IgD-negative memory B cell (primary cell): Measurements from ENCODE around the gene OSBPL10. TPM values are rescaled to one million over a fixed set of nuclear protein-coding genes. Genes with fewer than 3 reads are reported as not detected.

Source experiments
- H3K27ac Mint-ChIP-seq, 3 donors: one replicate each; pipeline ENCODE4 v1.8.0; 2020 to 2022; ENCODE audit warnings: mild to moderate bottlenecking in 3 of 3, mixed read lengths in 3 of 3, moderate library complexity in 1 of 3
- H3K27me3 Mint-ChIP-seq: one replicate; pipeline ENCODE4 v1.8.0; 2021; ENCODE audit warnings: mixed read lengths
- H3K36me3 Mint-ChIP-seq: one replicate; pipeline ENCODE4 v1.8.0; 2020; ENCODE audit warnings: mild to moderate bottlenecking, mixed read lengths
- H3K4me1 Mint-ChIP-seq, 3 donors: one replicate each; pipeline ENCODE4 v1.8.0; 2020 to 2022; ENCODE audit warnings: mixed read lengths in 3 of 3, mild to moderate bottlenecking in 1 of 3
- H3K4me3 Mint-ChIP-seq, 4 donors: one replicate each; pipeline ENCODE4 v1.8.0; 2020 to 2022; ENCODE audit warnings: mild to moderate bottlenecking in 4 of 4, mixed read lengths in 4 of 4, moderate library complexity in 3 of 4
- H3K9me3 Mint-ChIP-seq, 3 donors: one replicate each; pipeline ENCODE4 v1.8.0; 2020 to 2021; ENCODE audit warnings: mixed read lengths in 3 of 3, mild to moderate bottlenecking in 1 of 3
- polyA plus RNA-seq: library from polyadenylated mRNA; unstranded; fragments of 300-500 nt; fragmentation: Illumina TruSeq; gene quantifications from one replicate; pipeline ENCODE4 v1.2.3, GENCODE V29; 2021

Gene OSBPL10
- polyA plus RNA-seq, 1 donor from 2014 or later, result 126 TPM

GRCh38 chr3:31636694-31637442 lies 344.2 kb downstream of the OSBPL10 start:
- Mint-ChIP-seq H3K27ac (peak overlapping the region in 2 of 3 donors; percentile 18 to 76), H3K9me3 (no peaks in the 10 kb centered on the region), H3K4me1 (peaks cover 15 to 28% (median 27%) of the 10 kb centered on the region in 3 donors), H3K4me3 (peak overlapping the region in 2 of 4 donors; percentile 34 to 76), H3K27me3 (no peaks in the 10 kb centered on the region), H3K36me3 (peaks cover 12% of the 10 kb centered on the region)

GRCh38 chr3:31636049-31636448 lies 345.0 kb downstream of the OSBPL10 start:
- no peaks in the 10 kb centered on the region for H3K27me3 Mint-ChIP-seq

GRCh38 chr3:31635545-31635944 lies 345.5 kb downstream of the OSBPL10 start:
- Mint-ChIP-seq H3K36me3 (peaks cover 17% of the 10 kb centered on the region), H3K4me1 (peaks cover 14 to 28% (median 27%) of the 10 kb centered on the region in 3 donors), H3K27me3 (no peaks in the 10 kb centered on the region), H3K9me3 (no peaks in the 10 kb centered on the region), H3K4me3 (no peak overlapping the region), H3K27ac (no peak overlapping the region)

More at GRCh38 chr3:31636049-31636448, 345.0 kb downstream of the OSBPL10 start:
- Mint-ChIP-seq H3K9me3 (no peaks in the 10 kb centered on the region), H3K36me3 (peaks cover 16% of the 10 kb centered on the region), H3K27ac (no peak overlapping the region), H3K4me3 (no peak overlapping the region), H3K4me1 (peaks cover 14 to 28% (median 27%) of the 10 kb centered on the region in 3 donors)

GRCh38 chr3:31634476-31634875 lies 346.6 kb downstream of the OSBPL10 start:
- Mint-ChIP-seq H3K9me3 (no peaks in the 10 kb centered on the region), H3K27ac (peak overlapping the region in 1 of 3 donors; percentile 62), H3K27me3 (no peaks in the 10 kb centered on the region), H3K4me1 (peaks cover 18 to 37% (median 28%) of the 10 kb centered on the region in 3 donors), H3K4me3 (no peak overlapping the region), H3K36me3 (peaks cover 20% of the 10 kb centered on the region)

- peaks cover 18 to 21% (median 20%) of the 10 kb centered on the region in 3 donors for H3K4me1 Mint-ChIP-seq
- peaks cover 23% of the 10 kb centered on the region for H3K36me3 Mint-ChIP-seq
- H3K27ac Mint-ChIP-seq, result peak overlapping the region in 1 of 3 donors; percentile 49
- peak overlapping the region in 2 of 4 donors; percentile 23 to 66 for H3K4me3 Mint-ChIP-seq
- H3K27me3 Mint-ChIP-seq, result peaks cover 3% of the 10 kb centered on the region
- no peaks in the 10 kb centered on the region for H3K9me3 Mint-ChIP-seq
Observed at GRCh38 chr3:31629054-31629453, 352.0 kb downstream of the OSBPL10 start.

- peaks cover 17% of the 10 kb centered on the region for H3K36me3 Mint-ChIP-seq
Observed at GRCh38 chr3:31625358-31625757, 355.7 kb downstream of the OSBPL10 start.

GRCh38 chr3:31624083-31624709 lies 356.9 kb downstream of the OSBPL10 start:
- Mint-ChIP-seq H3K27ac (peak overlapping the region in 1 of 3 donors; percentile 1), H3K36me3 (peaks cover 16% of the 10 kb centered on the region), H3K27me3 (peaks cover 3% of the 10 kb centered on the region), H3K4me3 (peak overlapping the region in 2 of 4 donors; percentile 74 to 84), H3K9me3 (no peaks in the 10 kb centered on the region), H3K4me1 (peaks cover 32 to 43% (median 37%) of the 10 kb centered on the region in 3 donors)

More at GRCh38 chr3:31625358-31625757, 355.7 kb downstream of the OSBPL10 start:
- no peaks in the 10 kb centered on the region for H3K9me3 Mint-ChIP-seq
- H3K4me3 Mint-ChIP-seq, result no peak overlapping the region
- H3K4me1 Mint-ChIP-seq, result peaks cover 39 to 45% (median 41%) of the 10 kb centered on the region in 3 donors
- peaks cover 3% of the 10 kb centered on the region for H3K27me3 Mint-ChIP-seq
- H3K27ac Mint-ChIP-seq, result no peak overlapping the region

GRCh38 chr3:31622636-31623288 lies 358.3 kb downstream of the OSBPL10 start:
- peaks cover 14% of the 10 kb centered on the region for H3K36me3 Mint-ChIP-seq
- peaks cover 26 to 34% (median 32%) of the 10 kb centered on the region in 3 donors for H3K4me1 Mint-ChIP-seq
- H3K27ac Mint-ChIP-seq, result peak overlapping the region; percentile 17 to 59 (median 27)
- H3K27me3 Mint-ChIP-seq, result peaks cover 3% of the 10 kb centered on the region
- peak overlapping the region in 1 of 4 donors; percentile 23 for H3K4me3 Mint-ChIP-seq
- no peaks in the 10 kb centered on the region for H3K9me3 Mint-ChIP-seq

GRCh38 chr3:31621314-31621713 lies 359.7 kb downstream of the OSBPL10 start:
- Mint-ChIP-seq H3K4me1 (peaks cover 26 to 34% (median 32%) of the 10 kb centered on the region in 3 donors), H3K4me3 (no peak overlapping the region), H3K9me3 (no peaks in the 10 kb centered on the region), H3K27me3 (peaks cover 3% of the 10 kb centered on the region), H3K27ac (no peak overlapping the region), H3K36me3 (peaks cover 14% of the 10 kb centered on the region)

GRCh38 chr3:31620656-31621055 lies 360.4 kb downstream of the OSBPL10 start:
- peaks cover 14% of the 10 kb centered on the region for H3K36me3 Mint-ChIP-seq
- H3K9me3 Mint-ChIP-seq, result no peaks in the 10 kb centered on the region
- no peak overlapping the region for H3K27ac Mint-ChIP-seq
- H3K27me3 Mint-ChIP-seq, result peaks cover 3% of the 10 kb centered on the region
- peaks cover 26 to 34% (median 32%) of the 10 kb centered on the region in 3 donors for H3K4me1 Mint-ChIP-seq
- peak overlapping the region in 1 of 4 donors; percentile 28 for H3K4me3 Mint-ChIP-seq

GRCh38 chr3:31616711-31617110 lies 364.4 kb downstream of the OSBPL10 start:
- H3K27ac Mint-ChIP-seq, result no peak overlapping the region
- no peaks in the 10 kb centered on the region for H3K9me3 Mint-ChIP-seq
- H3K36me3 Mint-ChIP-seq, result peaks cover 13% of the 10 kb centered on the region
- peaks cover 12 to 25% (median 17%) of the 10 kb centered on the region in 3 donors for H3K4me1 Mint-ChIP-seq
- no peaks in the 10 kb centered on the region for H3K27me3 Mint-ChIP-seq
- H3K4me3 Mint-ChIP-seq, result no peak overlapping the region

GRCh38 chr3:31615071-31615875 lies 365.8 kb downstream of the OSBPL10 start:
- H3K27me3 Mint-ChIP-seq, result no peaks in the 10 kb centered on the region
- H3K9me3 Mint-ChIP-seq, result no peaks in the 10 kb centered on the region
- no peak overlapping the region for H3K27ac Mint-ChIP-seq
- peaks cover 5% of the 10 kb centered on the region for H3K36me3 Mint-ChIP-seq
- H3K4me1 Mint-ChIP-seq, result peaks cover 12 to 28% (median 16%) of the 10 kb centered on the region in 3 donors
- H3K4me3 Mint-ChIP-seq, result no peak overlapping the region

GRCh38 chr3:31614162-31614921 lies 366.7 kb downstream of the OSBPL10 start:
- no peaks in the 10 kb centered on the region for H3K9me3 Mint-ChIP-seq
- peaks cover 8% of the 10 kb centered on the region for H3K36me3 Mint-ChIP-seq
- no peak overlapping the region for H3K4me3 Mint-ChIP-seq
- no peaks in the 10 kb centered on the region for H3K27me3 Mint-ChIP-seq
- H3K4me1 Mint-ChIP-seq, result peaks cover 11 to 28% (median 18%) of the 10 kb centered on the region in 3 donors
- no peak overlapping the region for H3K27ac Mint-ChIP-seq

GRCh38 chr3:31613654-31614053 lies 367.4 kb downstream of the OSBPL10 start:
- peaks cover 11 to 28% (median 18%) of the 10 kb centered on the region in 3 donors for H3K4me1 Mint-ChIP-seq
- no peaks in the 10 kb centered on the region for H3K9me3 Mint-ChIP-seq
- H3K27ac Mint-ChIP-seq, result no peak overlapping the region
- no peak overlapping the region for H3K4me3 Mint-ChIP-seq
- no peaks in the 10 kb centered on the region for H3K27me3 Mint-ChIP-seq
- peaks cover 10% of the 10 kb centered on the region for H3K36me3 Mint-ChIP-seq
